Calu3 (cell line): ENCODE measurements around the gene P2RX1. TPM values are rescaled to one million over a fixed set of nuclear protein-coding genes. Genes with fewer than 3 reads are reported as not detected.

ENCODE experiments used
- BruUV-seq: library from RNA; stranded (reverse); fragments of 400-500 nt; replicated peaks from 2 replicates; lab custom pipeline; 2021; lab: Mats Ljungman, UMichigan
- CTCF ChIA-PET: fragments of 300-600 bp; sonication (Branson Sonifier 250); formaldehyde crosslinking; loops from one replicate; lab custom pipeline; 2022; ENCODE audit warnings: antibody characterized with exemption; lab: Charles Lee
- DNase-seq: peaks from one replicate; pipeline ENCODE4 v3.0.0; 2022
- H3K27ac Mint-ChIP-seq: one replicate; pipeline ENCODE4 v1.8.0; 2022; ENCODE audit warnings: mixed read lengths; ENCODE audit not compliant: unreplicated experiment
- H3K27me3 Mint-ChIP-seq: one replicate; pipeline ENCODE4 v1.8.0; 2022; ENCODE audit warnings: mixed read lengths; ENCODE audit not compliant: unreplicated experiment
- H3K36me3 Mint-ChIP-seq: one replicate; pipeline ENCODE4 v1.8.0; 2022; ENCODE audit warnings: mild to moderate bottlenecking, moderate library complexity, mixed read lengths; ENCODE audit not compliant: insufficient read depth, unreplicated experiment
- H3K4me1 Mint-ChIP-seq: one replicate; pipeline ENCODE4 v1.8.0; 2022; ENCODE audit warnings: mild to moderate bottlenecking, low read depth, mixed read lengths; ENCODE audit not compliant: unreplicated experiment
- H3K4me3 Mint-ChIP-seq: one replicate; pipeline ENCODE4 v1.8.0; 2022; ENCODE audit warnings: mild to moderate bottlenecking, low read depth, moderate library complexity, mixed read lengths; ENCODE audit not compliant: unreplicated experiment
- H3K9me3 Mint-ChIP-seq: one replicate; pipeline ENCODE4 v1.8.0; 2022; ENCODE audit warnings: low read depth, mixed read lengths; ENCODE audit not compliant: unreplicated experiment
- CTCF ChIP-seq: fragments of 200-600 bp; IDR thresholded peaks from one replicate; pipeline ENCODE4 v1.8.0; 2022; ENCODE audit warnings: antibody characterized with exemption; ENCODE audit not compliant: unreplicated experiment
- intact Hi-C: fragments of 100-400 bp; cut with micrococcal nuclease; formaldehyde crosslinking; loops from one replicate; pipeline ENCODE4 v1.10.0; 2022; ENCODE audit not compliant: unreplicated experiment
- total RNA-seq: library from RNA; stranded (reverse); gene quantifications from 2 replicates; pipeline ENCODE4 v1.2.3, GENCODE V29; 2022

P2RX1 gene
- total RNA-seq, 1 experiment from 2014 or later = not detected

DNA sequence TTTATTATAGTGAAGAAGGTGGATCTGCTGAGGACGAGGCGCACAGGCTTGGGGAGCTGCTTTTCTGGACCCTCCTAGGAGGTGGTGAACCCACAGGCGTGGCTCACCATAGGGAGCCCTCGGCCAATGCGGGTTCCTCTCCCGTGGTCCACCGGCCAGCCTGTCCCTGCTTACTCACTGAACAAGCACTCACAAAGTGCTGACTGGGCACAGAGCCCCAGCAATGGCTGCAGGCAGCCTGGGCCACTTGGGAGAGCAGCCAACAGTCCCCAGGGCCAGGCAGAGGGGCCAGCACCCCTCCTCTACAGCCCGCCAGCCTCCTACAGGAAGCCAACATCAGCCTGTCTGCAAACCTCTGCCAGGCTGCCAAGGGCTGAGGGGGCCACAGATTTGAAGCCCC lies 51.1 kb downstream of the P2RX1 start:
- no peak for DNase-seq
- BruUV-seq = no TSS peak
- Mint-ChIP-seq H3K4me1 (no peaks in the 10 kb centered on the region), H3K27ac (no peak overlapping the region), H3K4me3 (no peak overlapping the region), H3K36me3 (peaks cover 5% of the 10 kb centered on the region), H3K9me3 (no peaks in the 10 kb centered on the region), H3K27me3 (no peaks in the 10 kb centered on the region)
- TF ChIP-seq CTCF = no peak
- CTCF ChIA-PET = no interaction called here
- intact Hi-C loops = no loop called here

GRCh38 chr17:3864534-3864933 lies 51.7 kb downstream of the P2RX1 start:
- no TSS peak for BruUV-seq
- Mint-ChIP-seq H3K27me3 (no peaks in the 10 kb centered on the region), H3K36me3 (peaks cover 5% of the 10 kb centered on the region), H3K4me1 (no peaks in the 10 kb centered on the region), H3K4me3 (no peak overlapping the region), H3K27ac (no peak overlapping the region), H3K9me3 (no peaks in the 10 kb centered on the region)
- no peak for DNase-seq
- CTCF ChIA-PET = interaction anchor here (0.7 kb wide), 1 partner anchor 20 kb away, joined by 3 read pairs; no protein-coding TSS in a partner anchor
- intact Hi-C loops = no loop called here
- TF ChIP-seq CTCF = no peak

GRCh38 chr17:3861761-3862681 lies 54.2 kb downstream of the P2RX1 start:
- CTCF ChIA-PET = no interaction called here
- Mint-ChIP-seq H3K36me3 (peaks cover 5% of the 10 kb centered on the region), H3K4me3 (no peak overlapping the region), H3K27me3 (no peaks in the 10 kb centered on the region), H3K9me3 (no peaks in the 10 kb centered on the region), H3K4me1 (no peaks in the 10 kb centered on the region), H3K27ac (no peak overlapping the region)
- DNase-seq = no peak
- intact Hi-C loops = no loop called here
- no peak for TF ChIP-seq CTCF
- no TSS peak for BruUV-seq

DNA sequence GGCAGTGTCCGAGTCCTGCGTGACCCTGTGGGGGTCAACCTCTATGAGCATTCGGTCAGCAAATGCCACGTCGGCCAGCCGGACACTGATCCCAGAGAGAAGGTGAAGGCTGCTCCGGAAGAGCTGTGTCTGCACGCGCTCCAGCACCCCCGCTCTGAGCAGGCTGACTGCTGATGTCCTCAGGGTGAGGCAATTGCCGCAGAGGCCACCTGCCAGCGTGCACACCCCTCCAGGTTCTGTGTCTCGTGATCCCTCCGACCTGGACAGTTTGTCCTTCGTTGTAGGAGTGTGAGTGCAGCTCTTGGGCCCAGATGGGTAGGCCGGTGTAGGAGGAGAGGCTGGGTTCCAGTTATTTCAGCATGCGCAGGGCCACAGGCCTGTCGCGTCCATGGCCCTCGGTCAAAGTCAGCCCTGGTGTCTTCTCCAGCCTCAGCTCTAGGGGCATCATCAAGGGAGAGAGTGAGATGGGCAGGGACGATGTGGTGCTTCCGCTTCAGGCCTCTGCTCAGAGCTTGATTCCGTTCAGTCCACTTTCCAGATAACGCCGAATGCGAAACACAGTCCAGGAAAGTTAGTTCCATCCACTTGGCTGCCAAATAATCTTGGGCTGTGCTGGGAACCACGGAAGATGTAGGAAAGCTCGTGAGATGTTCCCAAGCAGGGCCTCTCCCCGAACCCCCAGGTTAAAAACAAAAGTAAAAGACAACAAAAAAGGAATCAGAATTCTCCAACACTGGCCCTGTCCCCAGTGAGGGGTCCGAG lies 55.1 kb downstream of the P2RX1 start:
- DNase-seq = no peak

More for the DNA sequence above, 55.1 kb downstream of the P2RX1 start:
- Mint-ChIP-seq H3K27me3 (no peaks in the 10 kb centered on the region), H3K4me1 (no peaks in the 10 kb centered on the region), H3K4me3 (no peak overlapping the region), H3K9me3 (no peaks in the 10 kb centered on the region), H3K36me3 (peaks cover 5% of the 10 kb centered on the region), H3K27ac (no peak overlapping the region)
- CTCF ChIA-PET = interaction anchor here (1.5 kb wide), 1 partner anchor 17 kb away, joined by 3 read pairs; no protein-coding TSS in a partner anchor
- intact Hi-C loops = no loop called here
- no peak for TF ChIP-seq CTCF
- no TSS peak for BruUV-seq
